T-cell (primary cell): Measurements from ENCODE around the gene DENND1A. TPM values are rescaled to one million over a fixed set of nuclear protein-coding genes. Genes with fewer than 3 reads are reported as not detected.

Experiments
- ATAC-seq, 4 experiments: fragments of 200-7000 bp in 3 of 4; fragments of 150-1000 bp in 1 of 4; cut with Tn5 transposase; replicated peaks in 1 of 4; 1 replicate in 3 of 4; 2 replicates in 1 of 4; pipeline ENCODE4 v1.10.0; 2021; ENCODE audit warnings: moderate library complexity in 3 of 4, mild to moderate bottlenecking in 2 of 4, moderate number of reproducible peaks in 1 of 4
- CTCF ChIA-PET, 2 donors: fragments of 300-600 bp; sonication (Branson Sonifier 250); formaldehyde crosslinking; loops; one replicate each; lab custom pipeline; 2022; ENCODE audit warnings: antibody characterized with exemption in 2 of 2; lab: Charles Lee
- POLR2A ChIA-PET, 2 donors: fragments of 300-600 bp; sonication (Branson Sonifier 250); formaldehyde crosslinking; loops; one replicate each; lab custom pipeline; 2022; ENCODE audit warnings: antibody characterized with exemption in 2 of 2; lab: Charles Lee
- DNase-seq, 35 experiments: peaks; one replicate each; pipeline versions ENCODE4 v3.0.0 to v3.0.0-alpha.2; 2013 to 2023
- H3K27ac ChIP-seq: one replicate; pipeline ENCODE4 v1.5.1; 2013; ENCODE audit warnings: low read length
- H3K27me3 ChIP-seq, 2 experiments: replicated peaks in 1 of 2; 1 replicate in 1 of 2; 2 replicates in 1 of 2; pipeline versions ENCODE4 v1.6.1 to v1.7.0; 2013; ENCODE audit warnings: low read length in 1 of 2, mixed read lengths in 1 of 2; ENCODE audit not compliant: control insufficient read depth in 2 of 2, insufficient read depth in 2 of 2; ENCODE audit errors: extremely low read depth in 1 of 2
- H3K36me3 ChIP-seq, 2 donors: 1 replicate in 1 of 2; 2 replicates in 1 of 2; pipeline versions ENCODE4 v1.6.1 to v1.7.0; 2013; ENCODE audit warnings: low read length in 1 of 2; ENCODE audit not compliant: control insufficient read depth in 2 of 2, insufficient read depth in 1 of 2; ENCODE audit errors: extremely low read depth in 1 of 2
- H3K4me1 ChIP-seq, 2 experiments: 1 replicate in 1 of 2; 2 replicates in 1 of 2; pipeline versions ENCODE4 v1.6.1 to v1.7.0; 2013; ENCODE audit warnings: low read length in 2 of 2, mixed read lengths in 1 of 2; ENCODE audit not compliant: insufficient read depth in 2 of 2, control insufficient read depth in 1 of 2; ENCODE audit errors: extremely low read depth in 1 of 2
- H3K4me3 ChIP-seq, 2 donors: 1 replicate in 1 of 2; 2 replicates in 1 of 2; pipeline versions ENCODE4 v1.5.1 to v1.7.0; 2013; ENCODE audit warnings: mild to moderate bottlenecking in 2 of 2, low read length in 1 of 2, moderate library complexity in 1 of 2; ENCODE audit not compliant: control insufficient read depth in 1 of 2; ENCODE audit errors: extremely low read depth in 1 of 2
- H3K9me3 ChIP-seq: 2 replicates; pipeline ENCODE4 v1.7.0; 2013
- H3K27ac Mint-ChIP-seq, 2 donors: one replicate each; pipeline ENCODE4 v1.8.0; 2020 to 2021; ENCODE audit warnings: mild to moderate bottlenecking in 2 of 2, mixed read lengths in 2 of 2
- H3K27me3 Mint-ChIP-seq, 2 donors: one replicate each; pipeline ENCODE4 v1.8.0; 2021 to 2022; ENCODE audit warnings: mixed read lengths in 2 of 2
- H3K36me3 Mint-ChIP-seq: one replicate; pipeline ENCODE4 v1.8.0; 2021; ENCODE audit warnings: mixed read lengths
- H3K4me1 Mint-ChIP-seq, 3 donors: one replicate each; pipeline ENCODE4 v1.8.0; 2020 to 2022; ENCODE audit warnings: mixed read lengths in 3 of 3, mild to moderate bottlenecking in 1 of 3
- H3K4me3 Mint-ChIP-seq, 3 donors: one replicate each; pipeline ENCODE4 v1.8.0; 2020 to 2022; ENCODE audit warnings: mild to moderate bottlenecking in 3 of 3, mixed read lengths in 3 of 3, moderate library complexity in 3 of 3
- H3K9me3 Mint-ChIP-seq, 3 donors: one replicate each; pipeline ENCODE4 v1.8.0; 2020 to 2022; ENCODE audit warnings: mixed read lengths in 3 of 3
- WGBS: methylation state at CpG from one replicate; pipeline ENCODE4 v1.1.5; 2013; ENCODE audit warnings: missing lambda C conversion rate; ENCODE audit not compliant: insufficient coverage; 5-methylcytosine and 5-hydroxymethylcytosine counted together
- total RNA-seq, 35 experiments: library from RNA in 6 of 35; stranded (reverse) in 6 of 35; fragments of 120-200 nt in 1 of 35; gene quantifications; one replicate each; pipeline versions ENCODE4 v1.2.1 to v1.2.4 and lab custom pipeline; 2013 to 2026

Gene DENND1A
- total RNA-seq, 5 donors from 2014 or later (not counting 1 experiment from before 2014, with no cell fraction given), result 12.4 to 19.9 (median 14.1) TPM

GRCh38 chr9:123925819-123926218 is 4.1 kb downstream of the DENND1A start:
- DNase-seq (no peak), ATAC-seq (no peak)
- Histone ChIP-seq H3K4me3 (no peak overlapping the region), H3K27ac (no peak overlapping the region), H3K4me1 (peaks cover 12 to 21% of the 10 kb centered on the region in 2 experiments), H3K36me3 (peaks cover 0 to 3% of the 10 kb centered on the region in 2 donors), H3K27me3 (no peaks in the 10 kb centered on the region), H3K9me3 (no peaks in the 10 kb centered on the region)
- Mint-ChIP-seq H3K4me3 (no peak overlapping the region), H3K4me1 (peaks cover 40 to 67% (median 43%) of the 10 kb centered on the region in 3 donors), H3K27me3 (no peaks in the 10 kb centered on the region), H3K36me3 (peaks cover 6% of the 10 kb centered on the region), H3K27ac (no peak overlapping the region), H3K9me3 (peaks cover 4 to 5% (median 4%) of the 10 kb centered on the region in 3 donors)
- ChIA-PET CTCF (interaction anchor here in 1 of 2 donors (0.6 kb wide), 1 partner anchor 663 kb away, joined by 6 read pairs; no protein-coding TSS in a partner anchor), POLR2A (no interaction called here)
- WGBS, result 54% methylated on average over 2 of the region's 2 CpGs

DNA sequence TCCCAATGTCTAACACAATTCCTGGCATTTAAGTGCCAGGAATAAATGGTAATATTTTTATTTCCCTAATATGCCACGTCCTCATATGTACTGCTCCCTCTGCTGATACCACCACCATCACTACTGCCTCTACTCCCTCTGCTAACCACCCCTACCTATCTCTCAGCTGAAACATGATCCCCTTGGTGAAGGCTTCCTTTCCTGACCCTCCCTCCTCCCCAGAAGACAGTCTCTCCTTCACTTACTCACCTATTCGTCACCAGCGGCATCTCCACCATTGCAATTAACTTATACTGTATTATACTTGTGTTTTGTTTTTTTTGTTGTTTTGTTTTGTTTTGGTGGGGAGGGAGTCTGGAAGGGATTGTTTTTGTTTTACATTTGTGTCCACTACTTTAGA is 4.8 kb downstream of the DENND1A start:
- Mint-ChIP-seq H3K9me3 (peaks cover 4 to 5% (median 4%) of the 10 kb centered on the region in 3 donors), H3K27me3 (no peaks in the 10 kb centered on the region), H3K4me3 (no peak overlapping the region), H3K4me1 (peaks cover 37 to 61% (median 37%) of the 10 kb centered on the region in 3 donors), H3K36me3 (peaks cover 8% of the 10 kb centered on the region), H3K27ac (no peak overlapping the region)
- Histone ChIP-seq H3K9me3 (no peaks in the 10 kb centered on the region), H3K27ac (no peak overlapping the region), H3K4me1 (peaks cover 9 to 16% of the 10 kb centered on the region in 2 experiments), H3K27me3 (no peaks in the 10 kb centered on the region), H3K4me3 (no peak overlapping the region), H3K36me3 (peaks cover 0 to 3% of the 10 kb centered on the region in 2 donors)
- ATAC-seq (no peak), DNase-seq (no peak)
- ChIA-PET POLR2A (no interaction called here), CTCF (no interaction called here)
- 100% methylated on average over 1 of the region's 3 CpGs for WGBS

- no peak overlapping the region for H3K4me3 Mint-ChIP-seq
- H3K4me3 ChIP-seq, result no peak overlapping the region
- no peak overlapping the region for H3K27ac Mint-ChIP-seq
- H3K9me3 ChIP-seq, result no peaks in the 10 kb centered on the region
- H3K36me3 ChIP-seq, result peaks cover 0 to 3% of the 10 kb centered on the region in 2 donors
- H3K36me3 Mint-ChIP-seq, result peaks cover 8% of the 10 kb centered on the region
- peaks cover 4 to 5% (median 4%) of the 10 kb centered on the region in 3 donors for H3K9me3 Mint-ChIP-seq
- peaks cover 9 to 15% of the 10 kb centered on the region in 2 experiments for H3K4me1 ChIP-seq
- ATAC-seq, result no peak
- H3K27me3 Mint-ChIP-seq, result no peaks in the 10 kb centered on the region
- no peak for DNase-seq
- WGBS, result 94% methylated on average over 3 of the region's 5 CpGs
- ChIA-PET POLR2A (no interaction called here), CTCF (no interaction called here)
- H3K27ac ChIP-seq, result no peak overlapping the region
- peaks cover 37 to 61% (median 37%) of the 10 kb centered on the region in 3 donors for H3K4me1 Mint-ChIP-seq
- no peaks in the 10 kb centered on the region for H3K27me3 ChIP-seq
Observed at GRCh38 chr9:123924727-123925126, 5.2 kb downstream of the DENND1A start.

DNA sequence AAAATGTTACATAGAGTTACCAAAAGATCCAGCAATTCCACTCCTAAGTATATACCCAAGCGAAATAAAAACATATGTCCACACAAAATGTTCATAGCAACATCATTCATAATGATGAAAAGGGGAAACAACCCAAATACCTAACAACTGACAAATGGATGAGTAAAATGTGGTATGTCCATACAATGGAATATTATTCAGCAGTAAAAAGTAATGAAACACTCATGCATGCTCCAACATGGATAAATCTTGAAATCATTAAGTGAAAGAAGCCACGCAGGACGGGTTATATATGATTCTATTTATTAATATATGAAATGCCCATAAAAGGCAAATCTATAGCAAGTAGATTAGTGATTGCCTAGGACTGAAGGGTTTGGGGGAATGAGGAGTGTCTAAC is 6.0 kb downstream of the DENND1A start:
- ATAC-seq, result no peak
- H3K4me1 Mint-ChIP-seq, result peaks cover 32 to 57% (median 34%) of the 10 kb centered on the region in 3 donors
- no peaks in the 10 kb centered on the region for H3K27me3 Mint-ChIP-seq
- Histone ChIP-seq H3K36me3 (peaks cover 0 to 3% of the 10 kb centered on the region in 2 donors), H3K4me1 (peaks cover 7 to 9% of the 10 kb centered on the region in 2 experiments), H3K27ac (no peak overlapping the region), H3K27me3 (no peaks in the 10 kb centered on the region), H3K9me3 (no peaks in the 10 kb centered on the region), H3K4me3 (no peak overlapping the region)
- peaks cover 8% of the 10 kb centered on the region for H3K36me3 Mint-ChIP-seq
- H3K9me3 Mint-ChIP-seq, result peaks cover 4 to 5% (median 4%) of the 10 kb centered on the region in 3 donors
- POLR2A ChIA-PET, result no interaction called here
- DNase-seq, result no peak
- CTCF ChIA-PET, result no interaction called here
- no peak overlapping the region for H3K27ac Mint-ChIP-seq
- no CpG with 5 or more reads among the region's 3 CpGs for WGBS
- H3K4me3 Mint-ChIP-seq, result no peak overlapping the region

GRCh38 chr9:123923377-123923776 is 6.5 kb downstream of the DENND1A start:
- Mint-ChIP-seq H3K4me1 (peaks cover 27 to 52% (median 29%) of the 10 kb centered on the region in 3 donors), H3K27ac (no peak overlapping the region), H3K27me3 (no peaks in the 10 kb centered on the region), H3K4me3 (no peak overlapping the region), H3K9me3 (peaks cover 4 to 5% (median 4%) of the 10 kb centered on the region in 3 donors), H3K36me3 (peaks cover 11% of the 10 kb centered on the region)
- H3K36me3 ChIP-seq, result peaks cover 0 to 3% of the 10 kb centered on the region in 2 donors
- H3K4me1 ChIP-seq, result peaks cover 4 to 5% of the 10 kb centered on the region in 2 experiments
- WGBS, result 87% methylated on average over 2 of the region's 4 CpGs
- H3K9me3 ChIP-seq, result no peaks in the 10 kb centered on the region
- H3K27me3 ChIP-seq, result no peaks in the 10 kb centered on the region
- ChIA-PET POLR2A (no interaction called here), CTCF (no interaction called here)
- H3K27ac ChIP-seq, result no peak overlapping the region
- ATAC-seq (no peak), DNase-seq (no peak)
- no peak overlapping the region for H3K4me3 ChIP-seq

DNA sequence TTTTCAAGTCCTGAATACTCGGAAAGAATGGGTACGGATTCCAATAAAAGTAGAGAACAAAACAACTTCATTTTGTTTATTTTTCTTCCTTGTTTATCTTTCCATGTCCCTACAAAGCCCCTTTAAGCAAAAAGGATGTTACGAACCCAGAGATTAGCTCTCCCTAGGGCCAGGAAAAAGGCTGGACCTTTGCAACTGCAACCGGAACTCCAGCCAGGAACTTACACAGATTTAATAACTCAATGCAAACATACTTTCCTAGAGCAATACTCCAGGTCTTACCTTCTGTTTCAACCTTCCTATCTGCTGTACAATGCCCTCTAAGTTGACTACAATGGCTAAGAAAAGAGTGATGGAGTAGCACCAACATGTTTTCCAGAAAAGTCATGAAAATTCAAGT is 7.0 kb downstream of the DENND1A start:
- no peak overlapping the region for H3K27ac Mint-ChIP-seq
- H3K4me1 ChIP-seq, result peaks cover 0 to 3% of the 10 kb centered on the region in 2 experiments
- ChIA-PET POLR2A (no interaction called here), CTCF (no interaction called here)
- no peak overlapping the region for H3K4me3 Mint-ChIP-seq
- H3K9me3 ChIP-seq, result no peaks in the 10 kb centered on the region
- H3K27me3 ChIP-seq, result no peaks in the 10 kb centered on the region
- WGBS, result 95% methylated on average over 4 of the region's 4 CpGs
- H3K36me3 ChIP-seq, result peaks cover 0 to 3% of the 10 kb centered on the region in 2 donors
- no peak overlapping the region for H3K4me3 ChIP-seq
- peaks cover 11% of the 10 kb centered on the region for H3K36me3 Mint-ChIP-seq
- DNase-seq (no peak), ATAC-seq (no peak)
- no peak overlapping the region for H3K27ac ChIP-seq
- H3K9me3 Mint-ChIP-seq, result peaks cover 4 to 5% (median 4%) of the 10 kb centered on the region in 3 donors
- peaks cover 22 to 48% (median 24%) of the 10 kb centered on the region in 3 donors for H3K4me1 Mint-ChIP-seq
- no peaks in the 10 kb centered on the region for H3K27me3 Mint-ChIP-seq
